MCF 10A (cell line): ENCODE data around the gene SH3RF2. TPM values are rescaled to one million over a fixed set of nuclear protein-coding genes. Genes with fewer than 3 reads are reported as not detected.

Source experiments
- BruUV-seq: library from RNA; stranded (reverse); fragments of 400-500 nt; replicated peaks from 2 replicates; lab custom pipeline; 2021; lab: Mats Ljungman, UMichigan
- CTCF ChIA-PET: fragments of 300-600 bp; sonication (Branson Sonifier 250); formaldehyde crosslinking; extraction: SDS; loops from one replicate; lab custom pipeline; 2021; ENCODE audit warnings: antibody characterized with exemption, inconsistent platforms; lab: Yijun Ruan, JAX
- POLR2A ChIA-PET: fragments of 300-600, 350-650 bp; sonication (Branson Sonifier 250); formaldehyde crosslinking; extraction: SDS; loops from one replicate; lab custom pipeline; 2020; ENCODE audit warnings: antibody characterized with exemption, inconsistent platforms; lab: Yijun Ruan, JAX
- DNase-seq: peaks from one replicate; pipeline ENCODE4 v3.0.0-alpha.2; 2018; ENCODE audit not compliant: unreplicated experiment
- H3K27ac Mint-ChIP-seq: one replicate; pipeline ENCODE4 v1.8.0; 2022; ENCODE audit warnings: mild to moderate bottlenecking, low read depth, mixed read lengths; ENCODE audit not compliant: unreplicated experiment
- H3K27me3 Mint-ChIP-seq: one replicate; pipeline ENCODE4 v1.8.0; 2022; ENCODE audit warnings: mixed read lengths; ENCODE audit not compliant: insufficient read depth, unreplicated experiment
- H3K36me3 Mint-ChIP-seq: one replicate; pipeline ENCODE4 v1.8.0; 2022; ENCODE audit warnings: mild to moderate bottlenecking, moderate library complexity, mixed read lengths; ENCODE audit not compliant: insufficient read depth, unreplicated experiment
- H3K4me1 Mint-ChIP-seq: one replicate; pipeline ENCODE4 v1.8.0; 2022; ENCODE audit warnings: mixed read lengths; ENCODE audit not compliant: insufficient read depth, unreplicated experiment
- H3K4me3 Mint-ChIP-seq: one replicate; pipeline ENCODE4 v1.8.0; 2022; ENCODE audit warnings: mild to moderate bottlenecking, moderate library complexity, mixed read lengths; ENCODE audit not compliant: unreplicated experiment
- H3K9me3 Mint-ChIP-seq: one replicate; pipeline ENCODE4 v1.8.0; 2022; ENCODE audit warnings: mixed read lengths; ENCODE audit not compliant: unreplicated experiment
- intact Hi-C: fragments of 100-400 bp; cut with micrococcal nuclease; formaldehyde crosslinking; loops from 2 replicates; pipeline ENCODE4 v1.14.1; 2022
- total RNA-seq: library from RNA; stranded (reverse); gene quantifications from 2 replicates; pipeline ENCODE4 v1.2.3, GENCODE V29; 2022
- TF ChIP-seq, protein P1 (sequence below): fragments of 200-600 bp; IDR thresholded peaks from one replicate; pipeline ENCODE4 v1.8.0; 2022; ENCODE audit warnings: antibody characterized with exemption, mild to moderate bottlenecking; ENCODE audit not compliant: unreplicated experiment

SH3RF2 gene
- total RNA-seq, 1 experiment from 2014 or later, result 29.6 TPM

DNA sequence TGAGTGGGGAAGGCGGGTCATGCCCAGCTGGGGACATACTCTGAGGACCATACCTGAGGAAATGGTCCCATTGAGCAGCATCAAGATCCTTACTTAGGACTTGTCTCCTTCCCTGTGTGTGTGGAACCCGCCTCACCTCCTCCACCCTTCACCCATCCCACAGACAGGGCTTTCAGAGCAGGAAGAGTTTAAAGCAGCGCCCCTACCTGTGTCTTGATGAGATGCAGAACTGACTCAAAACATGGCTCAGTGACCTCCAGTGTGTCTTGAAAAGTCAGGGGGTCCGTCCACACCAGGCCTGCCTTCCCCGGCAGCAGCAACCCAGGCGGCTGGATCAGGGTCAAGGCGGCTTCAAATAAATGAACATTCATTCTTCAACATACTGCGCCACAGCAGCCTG lies 130.6 kb downstream of the SH3RF2 start:
- H3K27ac Mint-ChIP-seq, result no peak overlapping the region
- no peaks in the 10 kb centered on the region for H3K27me3 Mint-ChIP-seq
- intact Hi-C loops, result no loop called here
- TF ChIP-seq, protein P1, sequence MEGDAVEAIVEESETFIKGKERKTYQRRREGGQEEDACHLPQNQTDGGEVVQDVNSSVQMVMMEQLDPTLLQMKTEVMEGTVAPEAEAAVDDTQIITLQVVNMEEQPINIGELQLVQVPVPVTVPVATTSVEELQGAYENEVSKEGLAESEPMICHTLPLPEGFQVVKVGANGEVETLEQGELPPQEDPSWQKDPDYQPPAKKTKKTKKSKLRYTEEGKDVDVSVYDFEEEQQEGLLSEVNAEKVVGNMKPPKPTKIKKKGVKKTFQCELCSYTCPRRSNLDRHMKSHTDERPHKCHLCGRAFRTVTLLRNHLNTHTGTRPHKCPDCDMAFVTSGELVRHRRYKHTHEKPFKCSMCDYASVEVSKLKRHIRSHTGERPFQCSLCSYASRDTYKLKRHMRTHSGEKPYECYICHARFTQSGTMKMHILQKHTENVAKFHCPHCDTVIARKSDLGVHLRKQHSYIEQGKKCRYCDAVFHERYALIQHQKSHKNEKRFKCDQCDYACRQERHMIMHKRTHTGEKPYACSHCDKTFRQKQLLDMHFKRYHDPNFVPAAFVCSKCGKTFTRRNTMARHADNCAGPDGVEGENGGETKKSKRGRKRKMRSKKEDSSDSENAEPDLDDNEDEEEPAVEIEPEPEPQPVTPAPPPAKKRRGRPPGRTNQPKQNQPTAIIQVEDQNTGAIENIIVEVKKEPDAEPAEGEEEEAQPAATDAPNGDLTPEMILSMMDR, result no peak
- POLR2A ChIA-PET, result no interaction called here
- CTCF ChIA-PET, result interaction anchor here (1.2 kb wide), 1 partner anchor 16 kb away, joined by 4 read pairs; no protein-coding TSS in a partner anchor
- DNase-seq, result no peak
- no TSS peak for BruUV-seq
- peaks cover 12% of the 10 kb centered on the region for H3K4me1 Mint-ChIP-seq
- H3K4me3 Mint-ChIP-seq, result no peak overlapping the region
- H3K9me3 Mint-ChIP-seq, result no peaks in the 10 kb centered on the region
- peaks cover 56% of the 10 kb centered on the region for H3K36me3 Mint-ChIP-seq

DNA sequence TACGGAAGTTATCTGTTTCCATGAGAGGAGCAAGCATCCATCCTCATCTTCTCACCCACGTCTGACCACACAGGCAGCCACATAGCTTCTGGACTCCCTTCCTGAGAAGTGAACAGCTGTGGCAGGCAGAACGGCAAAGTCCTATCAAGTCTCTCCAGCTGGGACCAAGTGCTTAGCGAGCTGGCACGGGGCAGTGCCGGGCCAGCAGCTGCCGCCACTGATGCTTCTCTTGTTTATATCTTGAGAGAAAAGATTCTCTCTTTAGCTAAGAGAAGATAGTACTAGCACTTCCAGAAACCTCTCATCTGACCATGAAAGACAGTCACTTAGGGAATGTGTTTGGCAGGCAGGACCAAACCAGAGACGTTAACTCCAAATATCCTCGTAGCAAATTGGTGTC lies 131.8 kb downstream of the SH3RF2 start:
- DNase-seq, result no peak
- TF ChIP-seq, protein P1, result no peak
- intact Hi-C loops, result no loop called here
- ChIA-PET POLR2A (interaction anchor here (0.6 kb wide), 1 partner anchor 153 kb away, joined by 3 read pairs; no protein-coding TSS in a partner anchor), CTCF (interaction anchor here (0.9 to 1.2 kb wide), 3 partner anchors 17 to 164 kb away, joined by 3 to 5 read pairs (median 4); no protein-coding TSS in a partner anchor)
- Mint-ChIP-seq H3K27me3 (no peaks in the 10 kb centered on the region), H3K36me3 (peaks cover 43% of the 10 kb centered on the region), H3K4me3 (no peak overlapping the region), H3K27ac (no peak overlapping the region), H3K9me3 (no peaks in the 10 kb centered on the region), H3K4me1 (peaks cover 13% of the 10 kb centered on the region)
- BruUV-seq, result no TSS peak

DNA sequence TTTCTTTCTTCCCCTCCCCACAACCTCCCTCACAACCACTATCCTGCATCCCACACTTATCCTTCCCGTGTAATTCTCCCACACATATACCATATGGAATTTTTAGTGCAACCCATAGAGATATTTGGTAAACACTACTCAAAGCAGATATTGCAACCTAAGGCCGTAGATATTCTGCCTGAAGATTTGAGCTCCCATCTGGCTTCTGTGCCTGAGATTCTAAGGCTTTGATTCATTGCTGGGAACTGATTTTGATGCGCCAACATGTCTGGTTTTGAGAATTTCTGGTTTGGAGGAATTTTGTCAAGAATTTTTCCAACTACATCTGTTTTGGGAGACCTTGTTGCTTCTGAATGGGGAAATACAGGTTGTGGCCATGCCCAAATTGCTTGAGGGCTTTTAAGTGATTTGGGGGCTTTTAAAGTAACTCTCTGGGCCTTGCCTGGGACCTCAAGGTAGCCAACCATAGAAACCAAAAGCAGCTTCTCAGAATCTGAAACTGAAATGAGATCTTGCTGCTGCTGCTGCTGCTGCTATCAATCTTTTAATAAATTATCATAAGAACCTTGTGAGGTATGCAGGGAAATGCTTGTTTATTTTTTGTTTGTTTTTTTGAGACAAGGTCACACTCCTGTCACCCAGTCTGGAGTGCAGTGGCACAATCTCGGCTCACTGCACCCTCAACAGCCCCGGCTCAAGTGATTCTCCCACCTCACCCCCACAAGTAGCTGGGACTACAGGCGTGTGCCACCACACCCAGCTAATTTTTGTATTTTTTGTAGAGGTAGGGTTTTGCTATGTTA lies 132.8 kb downstream of the SH3RF2 start:
- H3K36me3 Mint-ChIP-seq, result peaks cover 34% of the 10 kb centered on the region
- intact Hi-C loops, result no loop called here
- CTCF ChIA-PET, result no interaction called here
- no peaks in the 10 kb centered on the region for H3K27me3 Mint-ChIP-seq
- DNase-seq, result no peak
- TF ChIP-seq, protein P1, result no peak
- H3K9me3 Mint-ChIP-seq, result no peaks in the 10 kb centered on the region
- peaks cover 13% of the 10 kb centered on the region for H3K4me1 Mint-ChIP-seq
- no peak overlapping the region for H3K4me3 Mint-ChIP-seq
- no peak overlapping the region for H3K27ac Mint-ChIP-seq
- BruUV-seq, result no TSS peak
- POLR2A ChIA-PET, result interaction anchor here (0.7 kb wide), 2 partner anchors 133 to 1458 kb away, joined by 3 to 4 read pairs; partner anchors contain the start of gene SH3RF2

DNA sequence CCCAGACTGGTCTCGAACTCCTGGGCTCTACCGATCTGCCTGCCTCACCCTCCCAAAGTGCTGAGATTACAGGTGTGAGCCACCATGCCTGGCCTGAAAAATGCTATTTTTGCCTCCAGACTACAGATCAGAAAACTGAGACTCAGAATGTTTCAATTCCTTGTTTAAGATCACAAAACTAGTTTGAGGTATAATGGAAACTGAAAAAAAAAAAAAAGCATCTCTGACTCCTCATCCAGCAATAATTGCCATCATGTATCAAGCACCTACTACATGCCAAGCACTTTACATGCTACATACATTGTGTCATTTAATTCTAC lies 133.4 kb downstream of the SH3RF2 start:
- Mint-ChIP-seq H3K27ac (no peak overlapping the region), H3K27me3 (no peaks in the 10 kb centered on the region), H3K36me3 (peaks cover 28% of the 10 kb centered on the region), H3K9me3 (no peaks in the 10 kb centered on the region), H3K4me1 (peaks cover 13% of the 10 kb centered on the region), H3K4me3 (no peak overlapping the region)
- intact Hi-C loops, result loop anchor here (10.0 kb wide), 1 partner anchor 355 kb away; no protein-coding TSS in a partner anchor
- no peak for DNase-seq
- ChIA-PET CTCF (no interaction called here), POLR2A (interaction anchor here (0.7 kb wide), 1 partner anchor 134 kb away, joined by 3 read pairs; the partner anchor contains the start of gene SH3RF2)
- no TSS peak for BruUV-seq
- TF ChIP-seq, protein P1, result no peak
